ENCODE results near the gene RETREG3. TPM values are rescaled to one million over a fixed set of nuclear protein-coding genes. Genes with fewer than 3 reads are reported as not detected.

RETREG3 gene
- total RNA-seq, 2 experiments from 2014 or later = 33.5 to 50.5 TPM

GRCh38 chr17:42577532-42578281, 31.5 kb downstream of the RETREG3 start, which contains the start of gene PSMC3IP:
Gene PSMC3IP, minus strand, starts transcription at chr17:42577729. Its CDS starts 43 bp downstream, at chr17:42577686.
- ChIA-PET POLR2A (interaction anchor here (0.5 to 2.8 kb wide), 17 partner anchors 10 to 333 kb away, joined by 3 to 12 read pairs (median 5); partner anchors contain the start of genes PLEKHH3, RETREG3, TUBG1 and VPS25), CTCF (ENCODE audit: unreplicated experiment) (interaction anchor here (1.1 to 2.3 kb wide), 9 partner anchors 9 to 186 kb away, joined by 5 to 19 read pairs (median 8); partner anchors contain the start of genes CCR10, MLX, PLEKHH3 and RETREG3)
- Histone ChIP-seq H3K4me3 (ENCODE audit: low read depth, low read length, poor library complexity, severe bottlenecking) (peak within 1 kb of the TSS; percentile 84), H4K20me1 (ENCODE audit: insufficient read depth, low read length) (peaks cover 4% of the 10 kb centered on the region; the same call in 1 of the 2 replicates), H2AFZ (ENCODE audit: low read length) (peak within 1 kb of the TSS; percentile 22; the same call in 1 of the 2 replicates), H3K27ac (ENCODE audit: low read depth, low read length, poor library complexity, severe bottlenecking) (peak within 1 kb of the TSS; percentile 93), H3K4me1 (ENCODE audit: insufficient read depth, low read length, poor library complexity, severe bottlenecking) (peaks cover 48% of the 10 kb centered on the region), H3K79me2 (ENCODE audit: insufficient read depth, low read depth, low read length) (peaks cover 21% of the 10 kb centered on the region), H3K36me3 (ENCODE audit: insufficient read depth, low read length) (peaks cover 78% of the 10 kb centered on the region), H3K9me3 (ENCODE audit: low read length) (no peaks in the 10 kb centered on the region), H3K9me2 (ENCODE audit: insufficient read depth, low read length) (no peaks in the 10 kb centered on the region), H3K4me2 (ENCODE audit: low read length) (peak within 1 kb of the TSS; percentile 97)
- TSS peak; percentile 86 for BruUV-seq (replicated peaks)
- peak; percentile 95 for DNase-seq (ENCODE audit: low spot score)
- TF ChIP-seq EZH2phosphoT487 (IDR thresholded peaks at IDR 0.05; ENCODE audit: borderline replicate concordance, low read depth, low read length) = no peak
- peak; percentile 60; the same call in 1 of the 2 replicates for TF ChIP-seq CTCF (conservative IDR thresholded peaks at IDR 0.05; ENCODE audit: low read length)
- intact Hi-C loops (cut with micrococcal nuclease; ENCODE audit: unreplicated experiment) = loop anchor here (1.0 to 10.0 kb wide), 7 partner anchors 29 to 247 kb away; partner anchors contain the start of gene BECN1

GRCh38 chr17:42577140-42577531, 32.0 kb downstream of the RETREG3 start:
- peaks cover 78% of the 10 kb centered on the region for H3K36me3 ChIP-seq (ENCODE audit: insufficient read depth, low read length)
- ChIA-PET CTCF (ENCODE audit: unreplicated experiment) (interaction anchor here (1.5 to 2.3 kb wide), 2 partner anchors 10 to 104 kb away, joined by 8 to 9 read pairs; partner anchors contain the start of genes CCR10 and MLX), POLR2A (interaction anchor here (0.9 to 2.8 kb wide), 6 partner anchors 11 to 162 kb away, joined by 4 to 12 read pairs (median 6); partner anchors contain the start of genes RETREG3 and TUBG1)
- intact Hi-C loops (cut with micrococcal nuclease; ENCODE audit: unreplicated experiment) = loop anchor here (2.0 to 10.0 kb wide), 2 partner anchors 28 to 248 kb away; partner anchors contain the start of gene BECN1
- BruUV-seq (replicated peaks) = no TSS peak
- H2AFZ ChIP-seq (ENCODE audit: low read length) = peak overlapping the region; percentile 10; the same call in 1 of the 2 replicates
- peak overlapping the region; percentile 97 for H3K4me2 ChIP-seq (ENCODE audit: low read length)
- peaks cover 4% of the 10 kb centered on the region; the same call in 1 of the 2 replicates for H4K20me1 ChIP-seq (ENCODE audit: insufficient read depth, low read length)
- H3K9me3 ChIP-seq (ENCODE audit: low read length) = no peaks in the 10 kb centered on the region
- peak overlapping the region; percentile 84 for H3K4me3 ChIP-seq (ENCODE audit: low read depth, low read length, poor library complexity, severe bottlenecking)
- peak overlapping the region; percentile 93 for H3K27ac ChIP-seq (ENCODE audit: low read depth, low read length, poor library complexity, severe bottlenecking)
- H3K4me1 ChIP-seq (ENCODE audit: insufficient read depth, low read length, poor library complexity, severe bottlenecking) = peaks cover 48% of the 10 kb centered on the region
- peaks cover 21% of the 10 kb centered on the region for H3K79me2 ChIP-seq (ENCODE audit: insufficient read depth, low read depth, low read length)
- DNase-seq (ENCODE audit: low spot score) = peak; percentile 39
- H3K9me2 ChIP-seq (ENCODE audit: insufficient read depth, low read length) = no peaks in the 10 kb centered on the region
- TF ChIP-seq CTCF (conservative IDR thresholded peaks at IDR 0.05; ENCODE audit: low read length) (no peak), EZH2phosphoT487 (IDR thresholded peaks at IDR 0.05; ENCODE audit: borderline replicate concordance, low read depth, low read length) (no peak)

All from OCI-LY7 (cell line).